HG03457 (cell line): ENCODE results near the gene DOCK1.
"Not testable (repeated sequence)": the region's sequence is repeated elsewhere in the genome, so short reads cannot be mapped to it uniquely, and the experiment has no call there.

Experiments
- ATAC-seq: cut with Tn5 transposase; IDR thresholded peaks from one replicate; pipeline ENCODE4 v1.9.1; 2021; ENCODE audit warnings: moderate number of reproducible peaks; ENCODE audit not compliant: unreplicated experiment

The DOCK1 gene

GRCh38 chr10:126924180-126924914, 19.1 kb downstream of the DOCK1 start:
- no peak for ATAC-seq

- no peak for ATAC-seq
Measured at GRCh38 chr10:126924915-126925300, 19.7 kb downstream of the DOCK1 start.

- ATAC-seq, result no peak
Measured at GRCh38 chr10:126926568-126926967, 21.3 kb downstream of the DOCK1 start.

GRCh38 chr10:126927799-126928198, 22.6 kb downstream of the DOCK1 start:
- no peak for ATAC-seq

GRCh38 chr10:126928274-126928673, 23.0 kb downstream of the DOCK1 start:
- ATAC-seq, result no peak

GRCh38 chr10:126929391-126929790, 24.2 kb downstream of the DOCK1 start:
- ATAC-seq, result no peak

GRCh38 chr10:126930131-126930882, 25.1 kb downstream of the DOCK1 start:
- ATAC-seq, result no peak

GRCh38 chr10:126930883-126931503, 25.8 kb downstream of the DOCK1 start:
- ATAC-seq, result no peak

GRCh38 chr10:126931544-126931943, 26.3 kb downstream of the DOCK1 start:
- ATAC-seq, result no peak

GRCh38 chr10:126932516-126932915, 27.3 kb downstream of the DOCK1 start:
- no peak for ATAC-seq

GRCh38 chr10:126933116-126933515, 27.9 kb downstream of the DOCK1 start:
- no peak for ATAC-seq

- ATAC-seq, result no peak
Measured at GRCh38 chr10:126935263-126935946, 30.2 kb downstream of the DOCK1 start.

GRCh38 chr10:126937026-126937425, 31.8 kb downstream of the DOCK1 start:
- no peak for ATAC-seq

- not testable (repeated sequence) for ATAC-seq
Measured at GRCh38 chr10:126938121-126938520, 32.9 kb downstream of the DOCK1 start.

- ATAC-seq, result no peak
Measured at GRCh38 chr10:126939706-126940105, 34.5 kb downstream of the DOCK1 start.

GRCh38 chr10:126940670-126941310, 35.6 kb downstream of the DOCK1 start:
- no peak for ATAC-seq

- no peak for ATAC-seq
Measured at GRCh38 chr10:126944191-126944590, 39.0 kb downstream of the DOCK1 start.

GRCh38 chr10:126945351-126946030, 40.3 kb downstream of the DOCK1 start:
- no peak for ATAC-seq

- no peak for ATAC-seq
Measured at GRCh38 chr10:126946746-126947145, 41.5 kb downstream of the DOCK1 start.
